GM18505 (cell line): ENCODE measurements around the gene OR6X1.
"Not testable (repeated sequence)": the region's sequence is repeated elsewhere in the genome, so short reads cannot be mapped to it uniquely, and the experiment has no call there.

Experiments
- ATAC-seq: cut with Tn5 transposase; IDR thresholded peaks from one replicate; pipeline ENCODE4 v1.9.1; 2021; ENCODE audit not compliant: unreplicated experiment
- POLR2A ChIP-seq: IDR thresholded peaks from 4 replicates; pipeline ENCODE4 v1.6.1; 2011; ENCODE audit warnings: borderline replicate concordance; ENCODE audit not compliant: insufficient read depth, insufficient read length; ENCODE audit errors: extremely low read depth

Gene OR6X1

GRCh38 chr11:123770712-123771111 lies 16.4 kb upstream of the OR6X1 start:
- no peak for TF ChIP-seq POLR2A
- ATAC-seq = no peak

DNA sequence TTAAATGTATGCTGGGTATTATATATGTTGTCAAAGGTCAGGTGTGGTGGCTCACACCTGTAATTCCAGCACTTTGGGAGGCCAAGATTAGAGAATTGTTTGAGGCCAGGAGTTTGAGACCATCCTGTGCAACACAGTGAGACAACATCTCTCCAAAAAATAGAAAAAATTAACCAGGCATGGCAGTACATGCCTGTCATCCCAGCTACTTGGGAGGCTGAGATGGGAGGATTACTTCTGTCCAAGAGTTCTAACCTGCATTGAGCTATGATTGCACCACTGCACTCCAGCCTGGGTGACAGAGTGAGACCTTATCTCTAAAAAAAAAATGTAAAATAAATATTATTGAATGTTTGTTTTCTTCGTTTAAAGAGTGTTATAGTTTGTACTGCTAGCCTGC lies 11.3 kb upstream of the OR6X1 start:
- ATAC-seq = no peak
- TF ChIP-seq POLR2A = no peak

DNA sequence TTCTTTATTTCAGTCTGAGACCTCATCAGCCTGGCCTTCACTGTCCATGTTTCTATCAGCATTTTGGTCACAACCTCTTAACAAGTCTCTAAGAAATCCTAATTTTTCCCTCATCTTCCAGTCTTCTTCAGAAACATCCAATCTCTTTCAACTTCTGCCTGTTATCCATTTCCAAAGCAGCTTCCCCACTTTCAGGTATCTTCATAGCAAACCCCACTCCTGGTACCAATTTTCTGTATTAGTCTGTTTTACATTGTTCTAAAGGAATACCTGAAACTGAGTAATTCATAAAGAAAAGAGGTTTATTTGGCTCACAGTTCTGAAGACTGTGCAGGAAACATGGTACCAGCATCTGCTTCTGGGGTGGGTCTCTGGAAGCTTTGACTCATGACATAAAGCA lies 8.1 kb upstream of the OR6X1 start:
- ATAC-seq = no peak
- TF ChIP-seq POLR2A = no peak

GRCh38 chr11:123760894-123761293 lies 6.6 kb upstream of the OR6X1 start:
- TF ChIP-seq POLR2A = no peak
- ATAC-seq = peak; percentile 88

GRCh38 chr11:123757976-123758375 lies 3.7 kb upstream of the OR6X1 start:
- ATAC-seq = no peak
- no peak for TF ChIP-seq POLR2A

- TF ChIP-seq POLR2A = no peak
- no peak for ATAC-seq
These were observed 1.5 kb upstream of the OR6X1 start for GRCh38 chr11:123755813-123756212.

DNA sequence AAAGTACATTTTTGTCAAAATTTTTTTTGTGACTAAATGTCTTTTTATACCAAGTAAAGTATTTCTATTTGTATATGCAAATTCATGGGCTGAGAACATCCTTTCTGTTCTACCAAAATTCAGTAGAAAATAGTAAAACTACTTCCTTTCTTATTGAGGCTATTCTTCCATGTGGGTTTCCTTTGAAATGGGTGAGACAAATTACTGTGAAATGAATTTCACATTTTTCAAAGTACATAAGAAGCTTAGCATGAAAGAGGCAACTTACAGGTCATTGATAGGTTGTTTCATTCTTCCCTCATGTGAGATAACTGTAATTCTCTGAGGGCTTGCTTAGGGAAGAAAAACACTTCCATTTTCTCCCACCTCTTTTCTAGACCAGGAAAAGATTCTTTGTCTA lies 1.0 kb upstream of the OR6X1 start:
- ATAC-seq = no peak
- no peak for TF ChIP-seq POLR2A

DNA sequence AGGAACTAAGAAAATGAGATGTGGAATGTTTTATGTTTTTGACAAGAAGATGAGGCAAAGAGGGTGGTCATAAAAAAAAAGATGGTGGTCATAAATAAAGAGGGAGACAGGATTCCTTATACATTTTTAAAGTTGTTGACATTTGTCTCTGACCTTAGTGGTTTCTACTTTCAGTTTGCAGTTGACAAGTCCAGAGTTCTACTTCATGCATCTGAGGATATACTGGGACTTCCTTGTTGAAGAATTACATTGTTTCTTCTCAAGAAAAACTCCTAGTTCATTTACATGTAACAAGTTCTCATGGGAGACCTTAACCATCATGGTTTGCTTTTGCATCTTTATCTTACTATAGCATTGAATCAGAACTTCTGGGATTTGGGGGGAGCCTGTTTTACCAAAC lies 1.2 kb downstream of the OR6X1 start:
- TF ChIP-seq POLR2A = no peak
- no peak for ATAC-seq

DNA sequence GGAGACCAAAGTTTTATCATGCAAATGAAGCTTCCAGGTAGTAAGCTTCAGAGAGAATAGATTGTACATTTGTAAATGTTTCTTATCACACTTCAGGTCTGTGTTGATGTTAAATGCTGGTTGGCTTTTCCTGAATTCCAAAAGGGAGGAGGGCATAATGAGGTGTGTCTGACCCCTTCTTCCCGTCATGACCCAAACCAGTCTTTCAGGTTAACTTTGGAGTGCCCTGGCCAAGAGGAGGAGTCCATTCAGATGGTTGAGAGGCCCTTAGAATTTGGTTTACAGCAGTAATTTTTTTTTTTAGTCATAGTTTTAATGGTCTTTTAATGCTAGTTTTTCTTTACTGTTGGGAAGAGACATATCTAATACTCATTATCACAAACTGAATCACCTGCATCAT lies 2.5 kb downstream of the OR6X1 start:
- no peak for TF ChIP-seq POLR2A
- ATAC-seq = no peak

DNA sequence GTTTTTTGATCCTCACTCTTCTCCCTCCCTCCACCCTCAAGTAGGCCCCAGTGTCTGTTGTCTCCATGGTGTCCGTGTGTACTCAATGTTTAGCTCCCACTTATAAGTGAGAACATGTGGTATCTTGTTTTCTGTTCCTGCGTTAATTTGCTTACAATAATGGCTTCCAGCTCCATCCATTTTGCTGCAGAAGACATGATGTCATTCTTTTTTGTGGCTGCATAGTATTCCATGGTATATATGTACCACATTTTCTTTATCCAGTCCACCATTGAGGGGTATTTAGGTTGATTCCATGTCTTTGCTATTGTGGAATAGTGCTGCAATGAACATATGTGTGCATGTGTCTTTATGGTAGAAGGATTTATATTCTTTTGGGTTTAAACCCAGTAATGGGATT lies 6.0 kb downstream of the OR6X1 start:
- ATAC-seq = not testable (repeated sequence)

GRCh38 chr11:123745764-123746451 lies 8.4 kb downstream of the OR6X1 start:
- no peak for TF ChIP-seq POLR2A
- ATAC-seq = no peak

DNA sequence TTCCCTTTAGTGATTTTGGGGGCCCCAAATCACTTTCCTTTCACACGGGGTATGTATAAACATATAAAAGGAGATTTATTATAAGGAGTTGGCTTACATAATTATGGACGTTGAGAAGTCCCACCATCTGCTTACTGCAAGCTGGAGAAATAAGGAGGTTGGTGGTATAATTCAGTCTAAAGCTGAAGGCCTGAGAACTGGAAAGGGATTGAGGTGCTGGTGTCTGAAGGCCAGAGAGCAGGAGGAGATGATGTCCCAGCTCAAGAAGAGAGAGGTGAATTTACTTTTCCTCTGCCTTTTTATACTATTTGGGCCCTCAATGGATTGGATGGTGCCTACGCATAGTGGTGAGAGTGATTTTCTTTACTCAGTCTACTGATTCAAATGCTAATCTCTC lies 11.6 kb downstream of the OR6X1 start:
- ATAC-seq = no peak
- no peak for TF ChIP-seq POLR2A

DNA sequence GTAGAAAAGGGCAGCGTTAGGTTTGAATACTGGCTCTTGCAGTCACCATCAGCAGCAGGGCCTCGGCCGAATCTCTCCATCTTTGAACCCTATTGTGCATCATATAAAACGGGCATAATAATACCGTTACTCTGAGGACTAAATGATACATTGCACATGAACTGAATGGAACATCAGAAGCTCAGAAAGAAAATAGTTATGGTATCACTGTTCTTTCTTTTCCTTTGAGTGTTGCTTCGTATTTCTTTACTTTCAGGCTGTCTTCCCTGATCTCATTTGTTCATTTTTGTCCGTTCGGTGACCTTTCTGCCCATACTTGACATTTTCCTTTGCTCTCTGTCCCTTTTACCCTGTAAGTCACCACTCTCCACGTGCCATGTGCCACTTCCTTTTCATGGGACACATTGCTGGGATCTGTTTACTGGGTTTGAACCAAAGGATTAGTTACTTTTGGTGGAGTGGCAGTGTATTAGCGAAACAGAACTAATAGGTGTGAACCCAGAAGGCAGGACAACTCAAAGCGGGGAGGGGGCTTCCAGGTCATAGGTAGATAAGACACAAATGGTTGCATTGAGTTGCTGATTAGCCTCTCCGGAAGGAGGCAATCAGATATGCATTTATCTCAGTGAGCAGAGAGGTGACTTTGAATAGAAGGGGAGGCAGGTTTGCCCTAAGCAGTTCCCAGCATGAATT lies 12.1 kb downstream of the OR6X1 start:
- ATAC-seq = peak; percentile 2

GRCh38 chr11:123741159-123742030 lies 12.9 kb downstream of the OR6X1 start, which contains the start of gene ZNF202:
Gene ZNF202, minus strand, starts transcription at chr11:123741660. Its CDS starts 10,772 bp downstream, at chr11:123730888.
- peak; percentile 70 for TF ChIP-seq POLR2A
- ATAC-seq = peak; percentile 98

More for the DNA sequence above, 12.1 kb downstream of the OR6X1 start:
- TF ChIP-seq POLR2A = no peak

DNA sequence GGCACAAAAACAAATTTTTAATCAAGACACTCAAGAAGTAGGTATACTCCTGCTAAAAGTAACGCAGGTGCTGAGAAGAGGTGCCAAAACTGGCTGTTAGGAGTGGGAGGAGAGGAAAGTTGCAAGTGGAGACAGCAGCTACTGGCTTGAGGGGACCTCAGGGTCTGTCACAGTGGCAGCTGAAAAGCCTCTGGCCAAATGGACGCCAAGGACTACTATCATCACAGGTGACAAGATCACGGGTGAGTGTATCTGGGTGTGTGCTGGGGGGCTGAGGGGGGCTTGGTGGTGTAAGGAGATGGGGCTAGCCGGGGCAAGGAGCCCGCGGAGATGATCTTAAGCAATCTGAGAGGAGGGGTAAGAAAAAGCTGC lies 13.5 kb downstream of the OR6X1 start:
- TF ChIP-seq POLR2A = no peak
- peak; percentile 1 for ATAC-seq
